Measurements from ENCODE around the gene ANGEL1. TPM values are rescaled to one million over a fixed set of nuclear protein-coding genes. Genes with fewer than 3 reads are reported as not detected.

ANGEL1 gene
- total RNA-seq, 1 experiment from 2014 or later, result 4.7 TPM

DNA sequence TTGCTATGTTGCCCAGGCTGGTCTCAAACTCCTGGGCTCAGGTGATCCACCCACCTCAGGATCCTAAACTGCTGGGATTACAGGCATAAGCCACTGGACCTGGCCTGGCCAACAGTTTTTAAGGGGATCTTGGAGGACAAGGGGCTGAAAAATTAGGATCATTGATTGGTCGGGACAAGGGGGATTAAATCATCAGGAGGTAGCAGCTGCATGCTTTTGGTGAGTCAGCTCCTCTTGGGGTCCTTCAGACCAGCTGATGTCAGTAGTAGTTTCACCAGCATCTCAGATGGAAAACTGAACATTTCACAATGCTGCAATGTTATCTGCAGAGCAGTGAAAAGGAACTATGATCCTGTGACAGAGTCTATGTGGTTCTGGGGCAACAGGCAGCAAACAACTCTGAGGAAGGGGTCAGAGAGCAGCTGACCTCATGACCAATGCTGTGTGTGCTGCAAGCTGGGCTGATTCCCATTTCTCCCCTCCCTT lies 19.9 kb upstream of the ANGEL1 start:
- H3K27me3 ChIP-seq (replicated peaks), result peaks cover 9% of the 10 kb centered on the region; the same call in 1 of the 2 replicates
- no peaks in the 10 kb centered on the region for H3K4me1 ChIP-seq (replicated peaks)
- no peak for DNase-seq (ENCODE audit: low read depth in 1 of 2, low spot score in 2 of 2)
- no peaks in the 10 kb centered on the region for H3K36me3 ChIP-seq
- H3K9me3 ChIP-seq (replicated peaks), result no peaks in the 10 kb centered on the region
- H3K4me3 ChIP-seq, result no peak overlapping the region
- H3K27ac ChIP-seq, result no peak overlapping the region

DNA sequence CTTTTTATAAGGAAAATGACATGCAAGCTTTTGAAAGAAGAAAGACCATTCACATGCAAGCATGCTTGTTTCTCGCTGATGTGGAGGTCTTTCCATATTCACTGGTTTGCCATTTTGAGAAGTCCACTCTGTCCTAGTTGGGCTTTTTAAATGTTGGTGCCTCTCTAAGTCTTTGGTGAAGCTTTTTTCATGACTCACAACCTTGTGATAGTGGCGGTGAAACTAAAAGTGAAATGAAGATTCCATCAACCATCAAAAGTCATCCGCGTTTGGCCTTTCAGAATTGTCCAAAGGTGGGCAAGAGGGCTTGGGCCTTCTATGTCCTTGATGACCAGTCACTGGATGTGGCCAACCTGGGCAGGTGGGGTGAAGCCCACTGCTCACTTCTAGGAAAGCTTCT lies 17.9 kb upstream of the ANGEL1 start:
- Histone ChIP-seq H3K27ac (no peak overlapping the region), H3K27me3 (replicated peaks) (peaks cover 5% of the 10 kb centered on the region; the same call in 1 of the 2 replicates), H3K4me3 (no peak overlapping the region), H3K4me1 (replicated peaks) (no peaks in the 10 kb centered on the region), H3K36me3 (no peaks in the 10 kb centered on the region), H3K9me3 (replicated peaks) (no peaks in the 10 kb centered on the region)
- DNase-seq (ENCODE audit: low read depth in 1 of 2, low spot score in 2 of 2), result no peak

DNA sequence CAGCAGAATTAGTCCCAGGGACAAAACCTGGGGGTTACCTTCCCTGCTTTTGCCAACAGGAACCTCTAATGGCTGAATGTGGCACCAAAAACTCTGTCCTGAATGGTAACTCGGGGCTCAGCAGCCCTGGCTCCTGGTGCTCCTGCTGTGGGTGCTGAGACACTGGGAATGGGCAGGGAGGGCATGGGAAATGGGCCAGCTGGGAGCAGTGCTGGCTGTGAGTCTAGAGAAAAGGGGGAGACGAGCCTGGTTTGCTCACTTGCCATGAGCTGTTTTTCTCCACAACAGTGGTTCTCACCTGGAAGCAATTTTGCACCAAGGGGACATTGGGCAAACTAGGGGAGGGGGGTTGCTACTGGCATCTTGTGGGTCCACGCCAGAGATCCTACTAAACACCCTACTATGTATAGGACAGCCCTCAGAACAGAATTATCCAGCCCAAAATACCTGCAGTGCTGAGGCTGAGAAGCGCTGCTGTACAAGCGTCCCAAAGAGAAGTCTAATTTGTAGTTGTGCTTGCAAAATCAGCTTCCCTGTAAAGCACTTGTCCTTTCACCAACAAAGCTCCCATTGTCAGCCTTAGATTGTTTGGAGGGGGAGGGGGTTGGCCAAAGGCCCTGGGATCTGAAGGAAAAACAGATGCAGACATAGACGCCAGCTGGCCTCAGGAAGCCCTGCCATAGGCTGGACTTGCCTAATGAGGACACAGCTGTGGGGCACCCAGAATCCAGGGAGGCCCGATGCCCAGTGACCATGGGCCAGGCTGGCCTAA lies 17.2 kb upstream of the ANGEL1 start:
- Histone ChIP-seq H3K27ac (no peak overlapping the region), H3K4me3 (no peak overlapping the region), H3K36me3 (no peaks in the 10 kb centered on the region), H3K9me3 (replicated peaks) (no peaks in the 10 kb centered on the region), H3K27me3 (replicated peaks) (peaks cover 5% of the 10 kb centered on the region; the same call in 1 of the 2 replicates), H3K4me1 (replicated peaks) (no peaks in the 10 kb centered on the region)
- DNase-seq (ENCODE audit: low read depth in 1 of 2, low spot score in 2 of 2), result no peak

DNA sequence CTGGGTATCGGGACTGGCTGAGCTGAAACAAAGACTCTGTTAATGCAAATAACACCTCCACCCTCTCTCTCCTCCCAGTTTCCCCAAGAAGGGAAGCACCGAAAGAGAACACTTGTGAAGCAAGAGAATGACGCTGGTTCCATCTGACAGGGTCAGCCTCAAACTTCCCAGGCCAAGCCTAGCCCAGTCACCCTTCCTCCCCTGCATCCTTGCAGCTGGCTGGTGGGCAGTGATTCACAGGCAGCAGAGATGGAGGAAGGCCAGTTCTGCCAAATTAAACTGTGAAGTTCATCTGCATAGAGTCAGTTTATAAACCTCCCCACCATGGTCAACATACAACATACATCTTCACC lies 16.3 kb upstream of the ANGEL1 start:
- Histone ChIP-seq H3K27ac (no peak overlapping the region), H3K36me3 (no peaks in the 10 kb centered on the region), H3K4me1 (replicated peaks) (no peaks in the 10 kb centered on the region), H3K27me3 (replicated peaks) (peaks cover 3% of the 10 kb centered on the region; the same call in 1 of the 2 replicates), H3K4me3 (no peak overlapping the region), H3K9me3 (replicated peaks) (no peaks in the 10 kb centered on the region)
- no peak for DNase-seq (ENCODE audit: low read depth in 1 of 2, low spot score in 2 of 2)

DNA sequence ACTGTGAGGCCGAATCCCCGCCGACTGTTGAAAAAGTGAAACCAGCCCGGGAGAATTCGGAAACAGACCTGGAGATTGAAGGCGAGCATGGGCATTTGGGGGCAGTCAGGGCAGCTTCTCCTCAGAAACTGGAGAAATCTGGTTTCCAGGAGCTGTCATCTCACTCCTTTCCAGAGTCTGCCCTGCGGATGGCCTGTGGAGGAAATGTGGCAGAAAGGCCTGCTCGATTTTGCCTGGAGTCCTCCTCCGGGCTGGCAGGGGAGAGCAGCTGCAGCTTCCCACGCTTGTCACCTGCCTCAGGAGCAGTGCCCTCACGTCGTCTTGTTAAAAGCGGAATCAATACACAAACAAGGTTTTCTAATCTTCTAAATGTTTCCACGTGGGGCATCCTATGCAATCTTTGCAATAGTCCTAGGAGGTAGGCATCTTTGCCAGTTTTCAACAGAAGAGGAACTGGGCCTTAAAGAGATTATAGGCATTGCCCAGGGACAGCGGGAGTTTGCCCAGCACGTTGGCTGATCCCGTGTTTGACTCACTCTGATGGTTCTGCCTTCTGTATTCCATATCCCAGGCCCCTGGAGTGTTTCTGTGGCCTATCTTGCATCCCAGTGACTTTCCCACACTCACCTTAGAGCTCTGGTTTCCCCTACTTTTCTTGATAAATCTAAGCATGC lies 15.8 kb upstream of the ANGEL1 start:
- H3K36me3 ChIP-seq, result no peaks in the 10 kb centered on the region
- DNase-seq (ENCODE audit: low read depth in 1 of 2, low spot score in 2 of 2), result no peak
- H3K4me1 ChIP-seq (replicated peaks), result no peaks in the 10 kb centered on the region
- H3K27ac ChIP-seq, result no peak overlapping the region
- H3K27me3 ChIP-seq (replicated peaks), result no peaks in the 10 kb centered on the region
- no peak overlapping the region for H3K4me3 ChIP-seq
- H3K9me3 ChIP-seq (replicated peaks), result no peaks in the 10 kb centered on the region

DNA sequence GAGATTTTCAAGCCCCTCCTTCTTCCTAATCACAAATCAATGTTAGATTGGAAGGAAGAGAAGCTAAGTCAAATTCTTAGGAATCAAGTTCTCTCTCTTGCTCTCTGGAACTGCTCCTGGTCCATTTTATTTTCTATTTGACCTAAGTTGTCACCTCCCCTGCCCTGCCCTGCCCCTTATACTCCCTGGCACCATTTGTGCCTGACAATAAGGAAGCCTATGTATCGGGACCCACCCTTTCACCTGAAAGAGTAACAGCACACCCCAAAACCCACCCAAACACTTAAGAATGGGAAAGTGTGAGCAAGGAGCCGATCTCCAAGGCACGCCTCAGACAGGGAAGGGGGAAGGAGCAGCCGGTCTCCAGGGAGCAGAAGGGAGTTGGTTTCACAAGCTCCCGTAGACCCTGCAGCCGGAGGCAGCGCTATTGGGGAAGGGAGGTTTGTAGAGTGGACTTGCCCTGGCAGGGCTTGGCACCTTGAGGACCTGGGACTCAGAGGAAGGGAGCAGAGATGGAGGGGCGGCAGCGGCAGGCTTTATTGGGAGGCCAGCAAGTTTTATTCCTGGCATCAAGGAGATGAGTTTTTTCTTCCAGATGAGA lies 15.1 kb upstream of the ANGEL1 start:
- H3K27me3 ChIP-seq (replicated peaks), result no peaks in the 10 kb centered on the region
- H3K9me3 ChIP-seq (replicated peaks), result no peaks in the 10 kb centered on the region
- H3K27ac ChIP-seq, result no peak overlapping the region
- DNase-seq (ENCODE audit: low read depth in 1 of 2, low spot score in 2 of 2), result no peak
- no peak overlapping the region for H3K4me3 ChIP-seq
- no peaks in the 10 kb centered on the region for H3K36me3 ChIP-seq
- no peaks in the 10 kb centered on the region for H3K4me1 ChIP-seq (replicated peaks)

DNA sequence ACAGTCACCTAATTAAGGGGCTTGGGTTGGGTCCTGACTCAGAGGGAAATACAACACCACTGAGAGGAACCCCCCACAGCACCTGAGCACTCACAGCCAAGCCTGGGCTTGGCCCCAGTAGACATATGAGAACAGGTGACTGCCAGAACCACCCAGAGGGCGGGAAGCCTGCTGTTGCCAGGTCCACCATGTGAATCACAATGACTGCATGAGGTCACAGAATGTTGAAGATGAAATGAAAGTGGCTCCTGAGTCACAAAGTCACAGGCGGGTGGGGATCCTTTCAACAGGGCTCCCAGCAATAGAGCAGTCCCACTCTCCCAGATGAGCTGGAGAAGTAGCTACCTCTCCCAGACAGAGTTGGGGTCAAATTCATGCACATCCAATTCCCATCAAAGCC lies 13.4 kb upstream of the ANGEL1 start, which contains the start of gene LRRC74A:
Gene LRRC74A (plus strand): TSS at position 287 of the 400 bp plus-strand sequence. CDS start 290 bp downstream, outside the sequence.
- no peaks in the 10 kb centered on the region for H3K36me3 ChIP-seq
- no peaks in the 10 kb centered on the region for H3K9me3 ChIP-seq (replicated peaks)
- DNase-seq (ENCODE audit: low read depth in 1 of 2, low spot score in 2 of 2), result no peak
- H3K4me1 ChIP-seq (replicated peaks), result no peaks in the 10 kb centered on the region
- H3K4me3 ChIP-seq, result no peak within 1 kb of the TSS
- H3K27me3 ChIP-seq (replicated peaks), result no peaks in the 10 kb centered on the region
- H3K27ac ChIP-seq, result no peak within 1 kb of the TSS

DNA sequence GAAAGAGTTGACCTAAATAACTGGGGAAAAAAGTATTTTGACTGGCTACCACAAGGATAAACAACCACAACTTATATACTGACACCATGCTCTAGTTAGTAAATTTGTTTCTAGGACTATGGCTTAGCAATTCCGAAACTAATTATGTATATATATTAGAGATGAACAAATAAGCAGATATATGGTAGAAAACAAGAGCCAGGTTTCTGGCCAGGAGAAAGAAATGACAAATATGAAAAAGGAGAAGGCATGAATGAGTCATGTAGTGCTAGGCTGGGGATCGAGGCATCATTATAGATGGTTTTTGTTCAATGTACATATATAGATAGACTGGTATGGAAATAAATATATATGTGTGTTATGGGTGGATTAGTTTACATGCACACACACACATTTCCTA lies 8.0 kb upstream of the ANGEL1 start:
- DNase-seq (ENCODE audit: low read depth in 1 of 2, low spot score in 2 of 2), result no peak
- Histone ChIP-seq H3K4me1 (replicated peaks) (no peaks in the 10 kb centered on the region), H3K4me3 (no peak overlapping the region), H3K36me3 (no peaks in the 10 kb centered on the region), H3K9me3 (replicated peaks) (no peaks in the 10 kb centered on the region), H3K27me3 (replicated peaks) (peaks cover 5% of the 10 kb centered on the region; the same call in 1 of the 2 replicates), H3K27ac (no peak overlapping the region)

DNA sequence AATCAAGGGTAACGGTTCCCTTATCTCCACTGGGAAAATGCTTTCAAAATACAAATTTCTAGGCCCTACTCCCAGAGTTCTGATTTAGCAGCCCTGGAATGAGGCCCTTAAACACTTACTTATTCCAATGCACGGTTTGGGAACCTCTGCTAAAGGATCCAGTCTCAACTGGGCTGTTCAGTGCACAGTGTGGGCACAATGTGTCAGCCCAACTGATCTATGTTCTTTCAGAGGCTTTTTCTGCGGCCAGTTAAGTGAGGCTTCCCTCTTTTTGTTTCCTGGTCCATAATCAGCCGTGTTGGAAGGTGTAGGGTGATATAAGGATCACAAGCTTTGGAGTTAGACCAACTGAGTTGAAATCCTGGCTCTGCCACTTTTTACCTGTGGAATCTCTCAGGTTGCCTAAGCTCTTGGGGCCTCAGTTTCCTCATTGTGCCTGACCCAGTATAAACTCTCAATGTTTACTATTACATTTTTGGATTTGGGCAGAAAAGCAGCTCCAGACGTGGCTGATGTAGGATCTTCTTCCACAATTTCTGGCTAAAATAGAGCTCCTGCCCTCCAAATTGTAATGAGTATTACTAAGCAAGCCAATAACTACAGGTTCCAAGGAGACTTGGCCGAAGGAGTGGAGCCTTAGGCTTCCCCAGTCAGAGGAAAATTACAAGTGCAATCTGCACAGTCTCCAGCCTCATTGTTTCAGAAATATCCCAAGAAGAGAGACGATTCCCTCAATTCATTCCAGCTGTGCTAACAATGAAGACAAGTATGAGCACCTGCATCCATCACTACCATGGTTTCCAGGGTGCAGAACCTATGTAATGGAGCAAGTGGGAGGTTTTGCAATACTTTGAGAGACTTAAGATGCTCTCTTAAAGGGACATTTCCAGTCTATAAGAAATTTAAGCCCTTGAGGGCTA lies 2.3 kb upstream of the ANGEL1 start:
- H3K27me3 ChIP-seq (replicated peaks), result peaks cover 5% of the 10 kb centered on the region; the same call in 1 of the 2 replicates
- H3K4me1 ChIP-seq (replicated peaks), result peaks cover 19% of the 10 kb centered on the region
- no peak overlapping the region for H3K27ac ChIP-seq
- no peaks in the 10 kb centered on the region for H3K9me3 ChIP-seq (replicated peaks)
- no peak for DNase-seq (ENCODE audit: low read depth in 1 of 2, low spot score in 2 of 2)
- H3K4me3 ChIP-seq, result no peak overlapping the region
- H3K36me3 ChIP-seq, result peaks cover 2% of the 10 kb centered on the region; the same call in 1 of the 2 replicates

DNA sequence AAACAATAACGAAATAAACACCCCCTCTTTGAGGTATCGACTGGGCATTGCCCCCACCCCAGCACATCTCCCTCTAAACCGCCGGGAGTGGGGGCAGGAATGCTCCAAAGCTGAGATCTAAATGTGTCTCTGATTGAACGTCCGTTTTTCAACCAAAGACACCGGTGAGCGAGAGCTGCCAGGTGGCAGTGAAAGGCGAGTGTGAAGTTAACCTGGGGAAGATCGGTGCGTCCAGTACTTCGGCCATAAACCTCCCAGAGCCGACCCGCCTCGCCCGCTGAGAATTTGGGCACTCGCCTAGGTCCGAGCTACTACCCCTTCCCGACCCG lies 625 bp downstream of the ANGEL1 start:
- peak overlapping the region; percentile 74 for H3K4me3 ChIP-seq
- peaks cover 2% of the 10 kb centered on the region; the same call in 1 of the 2 replicates for H3K36me3 ChIP-seq
- no peaks in the 10 kb centered on the region for H3K27me3 ChIP-seq (replicated peaks)
- H3K9me3 ChIP-seq (replicated peaks), result no peaks in the 10 kb centered on the region
- peak overlapping the region; percentile 7; the same call in 1 of the 2 replicates for H3K27ac ChIP-seq
- H3K4me1 ChIP-seq (replicated peaks), result peaks cover 19% of the 10 kb centered on the region
- DNase-seq (ENCODE audit: low read depth in 1 of 2, low spot score in 2 of 2), result peak in 1 of 2 experiments; percentile 16

DNA sequence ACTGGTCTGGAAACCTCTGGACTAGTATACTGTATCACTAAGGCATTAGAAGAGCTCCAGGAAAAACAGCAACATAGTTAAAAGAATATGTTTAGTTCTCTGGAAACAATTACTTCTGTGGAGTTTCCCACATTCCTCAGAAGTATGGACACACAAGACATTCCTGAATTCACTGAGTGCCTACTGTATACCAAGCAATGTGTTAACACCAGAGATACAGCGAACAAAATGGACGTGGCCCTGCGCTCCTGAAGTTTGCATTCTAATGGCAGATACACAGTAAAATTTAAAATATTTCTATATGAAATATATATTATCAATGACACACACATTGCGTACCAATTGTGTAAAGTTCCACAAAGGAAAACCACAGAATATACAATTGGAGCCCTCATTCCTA lies 1.1 kb downstream of the ANGEL1 start:
- Histone ChIP-seq H3K36me3 (peaks cover 2% of the 10 kb centered on the region; the same call in 1 of the 2 replicates), H3K27me3 (replicated peaks) (no peaks in the 10 kb centered on the region), H3K4me1 (replicated peaks) (peaks cover 19% of the 10 kb centered on the region), H3K27ac (peak overlapping the region; percentile 7), H3K4me3 (peak overlapping the region; percentile 74), H3K9me3 (replicated peaks) (no peaks in the 10 kb centered on the region)
- no peak for DNase-seq (ENCODE audit: low read depth in 1 of 2, low spot score in 2 of 2)

DNA sequence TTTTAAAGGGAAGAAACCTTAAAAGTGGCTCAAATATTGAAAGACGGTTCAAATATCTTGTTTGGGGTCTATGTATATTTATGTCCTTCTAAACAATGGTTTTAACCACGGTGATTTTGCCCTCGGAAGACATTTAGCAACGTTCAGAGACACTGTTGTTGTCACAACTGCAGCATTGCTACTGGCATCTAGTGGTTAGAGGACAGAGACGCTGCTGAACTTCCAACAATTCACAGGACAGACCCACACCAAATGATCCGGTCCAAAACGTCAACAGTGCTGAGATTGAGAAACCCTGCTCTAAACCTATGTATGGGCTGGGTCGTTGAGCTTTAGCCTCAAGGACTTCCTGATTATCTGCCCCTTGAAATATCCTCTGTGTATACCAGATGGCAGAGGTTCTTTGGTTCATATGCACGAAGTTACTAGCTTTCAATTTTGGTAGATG lies 1.7 kb downstream of the ANGEL1 start:
- Histone ChIP-seq H3K27ac (peak overlapping the region; percentile 7; the same call in 1 of the 2 replicates), H3K27me3 (replicated peaks) (no peaks in the 10 kb centered on the region), H3K36me3 (peaks cover 2% of the 10 kb centered on the region; the same call in 1 of the 2 replicates), H3K9me3 (replicated peaks) (no peaks in the 10 kb centered on the region), H3K4me3 (peak overlapping the region; percentile 74), H3K4me1 (replicated peaks) (peaks cover 19% of the 10 kb centered on the region)
- peak in 1 of 2 experiments; percentile 33 for DNase-seq (ENCODE audit: low read depth in 1 of 2, low spot score in 2 of 2)

DNA sequence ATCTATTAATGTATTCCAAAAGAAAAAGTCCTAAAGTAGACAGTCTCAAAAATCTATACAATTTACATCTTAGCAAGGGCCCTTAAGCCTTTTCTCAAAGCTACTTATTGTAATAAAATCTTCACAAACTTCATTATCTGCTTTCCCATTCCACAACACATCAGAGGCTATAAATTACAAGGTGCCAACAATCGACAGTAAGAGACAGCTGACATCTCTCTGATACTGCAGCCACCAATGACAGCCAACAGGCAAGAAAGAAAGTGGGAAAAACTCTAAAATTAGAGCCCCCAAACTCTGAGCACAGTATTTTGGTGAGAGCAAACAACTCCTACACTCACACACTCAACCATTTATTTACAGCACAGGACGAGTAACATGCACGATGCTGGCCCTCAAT lies 2.2 kb downstream of the ANGEL1 start:
- peak in 1 of 2 experiments; percentile 7 for DNase-seq (ENCODE audit: low read depth in 1 of 2, low spot score in 2 of 2)
- Histone ChIP-seq H3K4me3 (no peak overlapping the region), H3K4me1 (replicated peaks) (peaks cover 19% of the 10 kb centered on the region), H3K36me3 (peaks cover 4% of the 10 kb centered on the region; the same call in 1 of the 2 replicates), H3K9me3 (replicated peaks) (no peaks in the 10 kb centered on the region), H3K27ac (no peak overlapping the region), H3K27me3 (replicated peaks) (no peaks in the 10 kb centered on the region)
